ENCODE results near the gene CCNQ.

- TF ChIP-seq POLR2A (IDR thresholded peaks at IDR 0.05): no peak
- no peak for TF ChIP-seq POLR2AphosphoS5 (IDR thresholded peaks at IDR 0.05)
Observed at GRCh38 chrX:153560466-153560865, 38.5 kb downstream of the CCNQ start.
